Sigmoid colon (tissue), 7 donors: ENCODE results near the gene MGAT5. TPM values are rescaled to one million over a fixed set of nuclear protein-coding genes. Genes with fewer than 3 reads are reported as not detected.

Source experiments
- DNase-seq: peaks from one replicate; pipeline ENCODE4 v3.0.0-alpha.2; 2019
- H3K27ac ChIP-seq, 4 donors: fragments of 200-600 bp; sonication (generic); one replicate each; pipeline ENCODE4 v1.5.1; 2016 to 2019; ENCODE audit warnings: mild to moderate bottlenecking in 1 of 4
- H3K27me3 ChIP-seq, 3 donors: fragments of 200-600 bp; sonication (generic); one replicate each; pipeline ENCODE4 v1.5.1; 2019; ENCODE audit warnings: mild to moderate bottlenecking in 1 of 3
- H3K36me3 ChIP-seq, 4 donors: fragments of 200-600 bp; sonication (generic); one replicate each; pipeline ENCODE4 v1.5.1; 2016 to 2019
- H3K4me1 ChIP-seq, 4 donors: fragments of 200-600 bp; sonication (generic); one replicate each; pipeline ENCODE4 v1.5.1; 2017 to 2019
- H3K4me3 ChIP-seq, 4 donors: fragments of 200-600 bp; sonication (generic); one replicate each; pipeline ENCODE4 v1.5.1; 2017 to 2019; ENCODE audit warnings: mild to moderate bottlenecking in 2 of 4, moderate library complexity in 1 of 4
- H3K9me3 ChIP-seq, 4 donors: fragments of 200-600 bp in 3 of 4; sonication (generic) in 3 of 4; one replicate each; pipeline versions ENCODE4 v1.5.1 to v1.6.1; 2013 to 2019
- EP300 ChIP-seq, 4 donors: sonication (generic); formaldehyde crosslinking; IDR thresholded peaks; one replicate each; pipeline ENCODE4 v1.6.1; 2017; ENCODE audit warnings: antibody characterized with exemption in 4 of 4
- POLR2A ChIP-seq, 2 donors: fragments of 450-650 bp; IDR thresholded peaks; one replicate each; pipeline ENCODE4 v1.6.1; 2016; ENCODE audit warnings: antibody characterized with exemption in 2 of 2, mild to moderate bottlenecking in 2 of 2, moderate library complexity in 2 of 2
- POLR2AphosphoS5 ChIP-seq, 4 donors: sonication (generic); formaldehyde crosslinking; IDR thresholded peaks; one replicate each; pipeline ENCODE4 v1.6.1; 2017; ENCODE audit warnings: antibody characterized with exemption in 4 of 4
- WGBS, 2 donors: extraction: QIAGEN DNeasy Blood & Tissue Kit; methylation state at CpG; one replicate each; pipeline ENCODE4 v1.1.7; 2013; 5-methylcytosine and 5-hydroxymethylcytosine counted together
- intact Hi-C: fragments of 100-400 bp; cut with DNase I; formaldehyde crosslinking; loops from one replicate; pipeline ENCODE4 v1.15.1; 2023
- polyA plus RNA-seq, 3 donors: library from polyadenylated mRNA; stranded (reverse); fragments of 200-250 nt; gene quantifications; one replicate each; pipeline ENCODE4 v1.2.3, GENCODE V29; 2013
- total RNA-seq, 4 donors: library from RNA; depleted of rRNA; stranded (reverse); fragments of >200 nt; gene quantifications; one replicate each; pipeline ENCODE4 v1.1.0, GENCODE V29; 2016
- TF ChIP-seq, protein P1 (sequence below), 4 experiments: fragments of 450-650 bp in 3 of 4; fragments of 200-600 bp in 1 of 4; IDR thresholded peaks; one replicate each; pipeline ENCODE4 v1.5.1; 2016 to 2019; ENCODE audit warnings: antibody characterized with exemption in 4 of 4, mild to moderate bottlenecking in 3 of 4, moderate library complexity in 2 of 4
- donor health status: healthy with polysubstance abuse.
- donor health status: Bipolar disorder and iron deficiency.
- donor health status: healthy.

Gene MGAT5
- total and polyA plus RNA-seq, 7 donors: 3.0 to 42.4 (median 30.3) TPM

DNA sequence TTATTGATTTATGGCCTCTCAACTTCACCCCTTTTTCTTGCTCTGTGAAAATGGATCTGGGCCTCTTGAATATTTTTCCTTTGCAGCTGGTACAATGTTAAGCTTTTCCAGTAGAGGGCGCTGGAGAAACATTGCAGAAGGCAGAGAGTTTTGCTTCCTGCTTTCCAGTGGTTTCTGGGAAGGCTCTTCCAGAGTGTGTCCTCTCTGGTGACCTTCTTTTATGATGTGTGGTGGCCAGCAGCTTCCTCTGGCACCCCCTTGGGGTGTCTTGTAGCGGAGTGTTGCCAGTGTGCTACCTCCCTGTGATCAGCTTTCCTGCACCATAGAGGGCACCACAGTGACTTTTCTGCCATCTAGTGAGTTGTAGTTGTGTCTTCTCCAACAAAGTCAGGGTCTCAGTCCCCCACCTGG is 25.4 kb upstream of the MGAT5 start:
- no peaks in the 10 kb centered on the region for H3K36me3 ChIP-seq
- no peak overlapping the region for H3K27ac ChIP-seq
- peaks cover 0 to 18% (median 3%) of the 10 kb centered on the region in 4 donors for H3K4me1 ChIP-seq
- intact Hi-C loops: no loop called here
- no peak for TF ChIP-seq POLR2A (IDR thresholded peaks at IDR 0.05)
- no peak for TF ChIP-seq POLR2AphosphoS5 (IDR thresholded peaks at IDR 0.05)
- no peak for TF ChIP-seq EP300 (IDR thresholded peaks at IDR 0.05)
- TF ChIP-seq, protein P1, sequence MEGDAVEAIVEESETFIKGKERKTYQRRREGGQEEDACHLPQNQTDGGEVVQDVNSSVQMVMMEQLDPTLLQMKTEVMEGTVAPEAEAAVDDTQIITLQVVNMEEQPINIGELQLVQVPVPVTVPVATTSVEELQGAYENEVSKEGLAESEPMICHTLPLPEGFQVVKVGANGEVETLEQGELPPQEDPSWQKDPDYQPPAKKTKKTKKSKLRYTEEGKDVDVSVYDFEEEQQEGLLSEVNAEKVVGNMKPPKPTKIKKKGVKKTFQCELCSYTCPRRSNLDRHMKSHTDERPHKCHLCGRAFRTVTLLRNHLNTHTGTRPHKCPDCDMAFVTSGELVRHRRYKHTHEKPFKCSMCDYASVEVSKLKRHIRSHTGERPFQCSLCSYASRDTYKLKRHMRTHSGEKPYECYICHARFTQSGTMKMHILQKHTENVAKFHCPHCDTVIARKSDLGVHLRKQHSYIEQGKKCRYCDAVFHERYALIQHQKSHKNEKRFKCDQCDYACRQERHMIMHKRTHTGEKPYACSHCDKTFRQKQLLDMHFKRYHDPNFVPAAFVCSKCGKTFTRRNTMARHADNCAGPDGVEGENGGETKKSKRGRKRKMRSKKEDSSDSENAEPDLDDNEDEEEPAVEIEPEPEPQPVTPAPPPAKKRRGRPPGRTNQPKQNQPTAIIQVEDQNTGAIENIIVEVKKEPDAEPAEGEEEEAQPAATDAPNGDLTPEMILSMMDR (IDR thresholded peaks at IDR 0.05): no peak
- WGBS, 2 donors: 71 to 82% methylated on average over 2 of the region's 2 CpGs
- no peak for DNase-seq
- H3K4me3 ChIP-seq: no peak overlapping the region
- no peaks in the 10 kb centered on the region for H3K27me3 ChIP-seq
- peaks cover 0 to 5% (median 0%) of the 10 kb centered on the region in 4 donors for H3K9me3 ChIP-seq

DNA sequence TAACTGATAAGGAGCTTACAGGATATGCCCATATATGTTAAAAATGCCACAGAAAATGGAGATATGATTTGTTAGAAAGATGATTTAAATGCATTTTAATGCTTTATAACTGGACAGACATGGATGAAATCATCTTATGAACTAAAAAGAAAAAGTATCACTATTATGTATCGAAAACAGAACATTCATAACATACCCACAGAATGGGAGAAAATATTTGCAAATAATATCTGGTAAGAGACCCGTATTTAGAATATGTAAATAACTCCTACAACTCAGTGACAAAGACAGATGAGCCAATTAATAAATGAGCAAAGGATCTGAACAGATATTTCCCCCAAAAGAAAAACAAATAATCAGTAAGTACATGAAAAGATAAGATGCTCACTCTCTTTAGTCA is 24.3 kb upstream of the MGAT5 start:
- Histone ChIP-seq H3K27ac (no peak overlapping the region), H3K4me1 (peaks cover 0 to 19% (median 3%) of the 10 kb centered on the region in 4 donors), H3K27me3 (no peaks in the 10 kb centered on the region), H3K4me3 (no peak overlapping the region), H3K9me3 (peaks cover 0 to 5% (median 0%) of the 10 kb centered on the region in 4 donors), H3K36me3 (no peaks in the 10 kb centered on the region)
- intact Hi-C loops: no loop called here
- WGBS, 2 donors: 91 to 96% methylated on average over 2 of the region's 2 CpGs
- TF ChIP-seq EP300 (IDR thresholded peaks at IDR 0.05): no peak
- TF ChIP-seq, protein P1 (IDR thresholded peaks at IDR 0.05): no peak
- no peak for TF ChIP-seq POLR2AphosphoS5 (IDR thresholded peaks at IDR 0.05)
- no peak for TF ChIP-seq POLR2A (IDR thresholded peaks at IDR 0.05)
- DNase-seq: no peak

DNA sequence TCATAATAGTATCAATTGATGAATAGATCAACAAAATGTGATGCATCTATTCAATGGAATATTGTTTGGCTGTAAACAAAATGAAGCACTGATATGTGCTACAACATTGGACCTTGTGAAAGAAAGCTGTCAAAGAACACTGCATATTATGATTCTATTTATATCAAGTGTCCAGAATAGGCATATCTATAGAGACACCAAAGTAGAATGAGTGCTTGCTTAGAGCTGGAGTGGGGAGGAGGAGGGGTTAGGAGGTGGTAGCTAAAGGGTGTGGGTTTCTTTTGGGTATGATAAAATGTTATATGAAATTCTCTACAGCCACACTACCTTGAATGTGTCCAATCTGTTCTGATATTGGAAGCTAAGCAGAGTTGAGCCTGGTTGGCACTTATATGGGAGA is 23.0 kb upstream of the MGAT5 start:
- Histone ChIP-seq H3K36me3 (no peaks in the 10 kb centered on the region), H3K4me3 (no peak overlapping the region), H3K4me1 (peaks cover 0 to 20% (median 3%) of the 10 kb centered on the region in 4 donors), H3K9me3 (peaks cover 0 to 5% (median 0%) of the 10 kb centered on the region in 4 donors), H3K27me3 (no peaks in the 10 kb centered on the region), H3K27ac (no peak overlapping the region)
- DNase-seq: no peak
- intact Hi-C loops: no loop called here
- TF ChIP-seq EP300 (IDR thresholded peaks at IDR 0.05) (no peak), POLR2AphosphoS5 (IDR thresholded peaks at IDR 0.05) (no peak), POLR2A (IDR thresholded peaks at IDR 0.05) (no peak)
- TF ChIP-seq, protein P1 (IDR thresholded peaks at IDR 0.05): no peak

DNA sequence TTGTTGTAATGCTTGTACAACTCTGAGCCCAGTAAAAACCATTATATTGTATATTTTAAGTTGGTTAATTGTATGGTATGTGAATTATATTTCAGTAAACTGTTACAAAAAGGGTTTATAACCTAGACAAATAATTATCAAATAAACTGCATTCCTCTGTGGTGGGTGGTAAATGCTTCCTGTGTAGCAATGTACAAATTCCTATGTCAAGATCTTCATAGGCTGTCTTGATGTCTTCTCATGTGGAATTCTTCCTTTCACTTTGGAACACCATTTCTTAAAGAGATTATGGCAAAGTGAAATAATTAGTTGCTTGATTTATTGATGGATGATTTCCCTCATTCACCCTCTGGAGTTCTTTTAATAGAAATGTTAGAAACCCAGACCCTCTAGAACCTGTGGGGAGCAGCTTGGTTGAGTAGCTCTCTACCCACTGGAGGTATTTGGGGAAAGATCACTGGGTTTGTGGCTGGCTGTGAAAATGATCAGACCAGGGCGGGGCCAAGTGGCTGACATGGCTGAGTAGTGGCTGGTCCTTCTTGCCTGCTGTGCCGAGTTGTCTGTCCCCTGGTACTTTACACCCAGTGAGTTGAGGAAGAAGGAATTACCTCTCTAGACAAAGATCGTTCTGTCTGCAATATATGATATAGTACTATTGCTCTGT is 22.4 kb upstream of the MGAT5 start:
- Histone ChIP-seq H3K36me3 (no peaks in the 10 kb centered on the region), H3K27ac (no peak overlapping the region), H3K27me3 (no peaks in the 10 kb centered on the region), H3K9me3 (peaks cover 0 to 5% (median 0%) of the 10 kb centered on the region in 4 donors), H3K4me3 (no peak overlapping the region), H3K4me1 (peaks cover 0 to 26% (median 3%) of the 10 kb centered on the region in 4 donors)
- intact Hi-C loops: no loop called here
- TF ChIP-seq, protein P1 (IDR thresholded peaks at IDR 0.05): no peak
- TF ChIP-seq POLR2AphosphoS5 (IDR thresholded peaks at IDR 0.05): no peak
- no peak for TF ChIP-seq EP300 (IDR thresholded peaks at IDR 0.05)
- no peak for TF ChIP-seq POLR2A (IDR thresholded peaks at IDR 0.05)
- no peak for DNase-seq
- 67 to 77% methylated on average over 3 of the region's 3 CpGs for WGBS, 2 donors

DNA sequence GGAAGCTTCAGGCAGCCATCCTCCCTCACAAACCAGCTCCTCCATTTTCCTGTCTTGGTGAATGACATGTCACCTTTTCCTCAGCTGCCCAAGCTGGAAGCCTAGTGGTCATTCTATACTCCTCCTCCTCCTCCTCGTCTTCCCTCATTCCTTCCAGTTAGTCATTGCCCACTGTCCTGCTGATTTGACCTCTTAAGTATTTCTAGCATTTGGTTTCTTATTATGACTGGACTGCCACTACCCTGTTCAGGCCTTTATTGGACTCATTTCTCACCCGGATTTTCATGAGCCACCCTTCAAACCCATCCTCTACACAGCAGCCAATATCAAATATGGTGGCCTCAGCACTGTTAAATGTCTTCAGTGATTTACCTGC is 21.9 kb upstream of the MGAT5 start:
- DNase-seq: no peak
- Histone ChIP-seq H3K27ac (no peak overlapping the region), H3K4me1 (peaks cover 0 to 28% (median 3%) of the 10 kb centered on the region in 4 donors), H3K9me3 (peaks cover 0 to 5% (median 0%) of the 10 kb centered on the region in 4 donors), H3K27me3 (no peaks in the 10 kb centered on the region), H3K36me3 (no peaks in the 10 kb centered on the region), H3K4me3 (no peak overlapping the region)
- intact Hi-C loops: no loop called here
- 83 to 85% methylated on average over 2 of the region's 2 CpGs for WGBS, 2 donors
- TF ChIP-seq POLR2AphosphoS5 (IDR thresholded peaks at IDR 0.05): no peak
- TF ChIP-seq POLR2A (IDR thresholded peaks at IDR 0.05): no peak
- TF ChIP-seq, protein P1 (IDR thresholded peaks at IDR 0.05): no peak
- TF ChIP-seq EP300 (IDR thresholded peaks at IDR 0.05): no peak
